ENCODE measurements around the gene KMT2C. TPM values are rescaled to one million over a fixed set of nuclear protein-coding genes. Genes with fewer than 3 reads are reported as not detected.

Gene KMT2C
- total and polyA plus RNA-seq, 10 of the 15 experiments (the other 5 are each of a cell fraction or from before 2014, with no cell fraction given): 3.3 to 45.2 (median 19.2) TPM

DNA sequence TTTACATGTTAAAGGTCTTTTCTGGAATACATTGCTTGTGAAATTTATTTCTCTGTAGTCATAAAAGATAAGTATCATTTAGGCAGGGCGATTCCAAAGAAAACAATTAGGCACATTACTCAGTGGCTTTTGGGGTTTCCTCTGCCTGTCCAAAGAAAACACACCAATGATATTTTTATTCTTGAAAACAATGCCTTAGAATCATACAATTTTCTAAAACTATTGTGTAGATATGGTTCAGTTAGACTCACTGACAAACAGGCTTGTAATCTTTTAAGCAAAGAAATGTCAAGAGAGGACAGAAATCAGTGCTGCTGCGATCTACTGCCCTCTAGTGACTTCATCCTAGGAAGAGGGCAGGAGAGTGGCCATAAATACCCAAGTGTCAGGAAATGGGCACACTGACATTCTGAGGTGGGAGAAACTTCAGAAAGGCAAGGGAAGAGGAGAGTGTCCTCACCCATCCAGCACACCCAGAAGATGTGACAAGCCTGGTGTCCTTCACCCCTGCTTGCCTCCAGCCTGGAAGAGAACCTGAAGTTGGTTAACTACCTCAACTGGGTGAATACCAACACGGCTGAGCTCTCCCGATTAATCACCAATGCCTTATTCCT, 289.8 kb downstream of the KMT2C start:
- 75% methylated on average over 4 of the region's 4 CpGs for WGBS (ENCODE audit: insufficient coverage, insufficient replicate concordance, low lambda C conversion rate, missing lambda C conversion rate)
- Histone ChIP-seq H3K9ac (ENCODE audit: control insufficient read depth, insufficient read depth, low read length) (no peak overlapping the region), H2AFZ (ENCODE audit: control insufficient read depth, low read depth, low read length) (no peak overlapping the region), H3K79me2 (ENCODE audit: control insufficient read depth, insufficient read depth, low read length) (no peaks in the 10 kb centered on the region), H3K36me3 (ENCODE audit: control insufficient read depth in 2 of 2, insufficient read depth in 2 of 2, low read length in 1 of 2) (peaks cover 14 to 57% of the 10 kb centered on the region in 2 experiments), H3K4me2 (ENCODE audit: control insufficient read depth, insufficient read depth) (no peak overlapping the region), H4K20me1 (ENCODE audit: control insufficient read depth, insufficient read depth) (no peaks in the 10 kb centered on the region), H3K9me3 (replicated peaks; ENCODE audit: control insufficient read depth, insufficient read depth, low read length) (no peaks in the 10 kb centered on the region), H3K4me1 (ENCODE audit: control insufficient read depth, insufficient read depth, low read length) (no peaks in the 10 kb centered on the region), H3K4me3 (no peak overlapping the region), H3K27ac (ENCODE audit: control insufficient read depth, insufficient read depth) (no peak overlapping the region), H3K27me3 (replicated peaks in 1 of 2; ENCODE audit: control insufficient read depth in 2 of 2, insufficient read depth in 2 of 2, low read length in 1 of 2) (no peaks in the 10 kb centered on the region)
- ATAC-seq (peak; percentile 68), FAIRE-seq (peak; percentile 61), DNase-seq (ENCODE audit: low read depth, low spot score) (no peak)
- no TSS peak for BruUV-seq (replicated peaks)
- POLR2A ChIA-PET: no interaction called here
- TF ChIP-seq SMC3 (IDR thresholded peaks at IDR 0.05; ENCODE audit: borderline replicate concordance, low read length) (peak; percentile 30; the same call in 1 of the 2 replicates), RAD21 (IDR thresholded peaks at IDR 0.05; ENCODE audit: insufficient read depth, low read depth, low read length) (peak; percentile 32; the same call in 1 of the 2 replicates), BACH1 (IDR thresholded peaks at IDR 0.05; ENCODE audit: borderline replicate concordance) (no peak)
- TF ChIP-seq, protein P1, sequence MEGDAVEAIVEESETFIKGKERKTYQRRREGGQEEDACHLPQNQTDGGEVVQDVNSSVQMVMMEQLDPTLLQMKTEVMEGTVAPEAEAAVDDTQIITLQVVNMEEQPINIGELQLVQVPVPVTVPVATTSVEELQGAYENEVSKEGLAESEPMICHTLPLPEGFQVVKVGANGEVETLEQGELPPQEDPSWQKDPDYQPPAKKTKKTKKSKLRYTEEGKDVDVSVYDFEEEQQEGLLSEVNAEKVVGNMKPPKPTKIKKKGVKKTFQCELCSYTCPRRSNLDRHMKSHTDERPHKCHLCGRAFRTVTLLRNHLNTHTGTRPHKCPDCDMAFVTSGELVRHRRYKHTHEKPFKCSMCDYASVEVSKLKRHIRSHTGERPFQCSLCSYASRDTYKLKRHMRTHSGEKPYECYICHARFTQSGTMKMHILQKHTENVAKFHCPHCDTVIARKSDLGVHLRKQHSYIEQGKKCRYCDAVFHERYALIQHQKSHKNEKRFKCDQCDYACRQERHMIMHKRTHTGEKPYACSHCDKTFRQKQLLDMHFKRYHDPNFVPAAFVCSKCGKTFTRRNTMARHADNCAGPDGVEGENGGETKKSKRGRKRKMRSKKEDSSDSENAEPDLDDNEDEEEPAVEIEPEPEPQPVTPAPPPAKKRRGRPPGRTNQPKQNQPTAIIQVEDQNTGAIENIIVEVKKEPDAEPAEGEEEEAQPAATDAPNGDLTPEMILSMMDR (IDR thresholded peaks at IDR 0.05 in 2 of 3, conservative IDR thresholded peaks at IDR 0.05 in 1 of 3; ENCODE audit: control insufficient read depth in 2 of 3, extremely low read depth in 1 of 3, insufficient read depth in 1 of 3, low read depth in 3 of 3, low read length in 3 of 3): peak; percentile 36 to 42 (median 40); a peak in 5 of 6 replicates
- in situ Hi-C loops (cut with MboI) (no loop called here), intact Hi-C loops (cut with micrococcal nuclease; ENCODE audit: unreplicated experiment) (no loop called here)
- CTCF ChIA-PET: interaction anchor here (1.2 to 2.4 kb wide), 3 partner anchors 10 to 362 kb away, joined by 3 to 6 read pairs (median 6); no protein-coding TSS in a partner anchor
- RAD21 ChIA-PET (ENCODE audit: unreplicated experiment): no interaction called here
- SMC1A ChIA-PET (ENCODE audit: uncharacterized antibody, unreplicated experiment): interaction anchor here (0.7 to 3.1 kb wide), 2 partner anchors 11 to 248 kb away, joined by 4 to 8 read pairs; no protein-coding TSS in a partner anchor

Measured in GM12878 (cell line).